HL-60 (cell line): ENCODE data around the gene SYCE3.

Experiments
- DNase-seq, 2 experiments: peaks; one replicate each; pipeline ENCODE4 v3.0.0-alpha.2; 2010 to 2020; ENCODE audit warnings: low read depth in 1 of 2, low spot score in 1 of 2
- H3K27ac ChIP-seq: fragments of 250-450 bp; sonication (Bioruptor Pico); replicated peaks from 2 replicates; pipeline ENCODE4 v1.5.1; 2020; ENCODE audit warnings: mild to moderate bottlenecking, moderate library complexity
- H3K27me3 ChIP-seq: fragments of 250-450 bp; sonication (Bioruptor Pico); 2 replicates; pipeline ENCODE4 v1.5.1; 2021; ENCODE audit warnings: mild to moderate bottlenecking, moderate library complexity; ENCODE audit not compliant: insufficient read depth, poor library complexity, severe bottlenecking
- H3K4me3 ChIP-seq: replicated peaks from 2 replicates; pipeline ENCODE4 v1.5.1; 2011; ENCODE audit warnings: mild to moderate bottlenecking, control low read depth, low read length; ENCODE audit not compliant: insufficient read depth
- CTCF ChIP-seq: IDR thresholded peaks from one replicate; pipeline ENCODE4 v1.5.1; 2011; ENCODE audit warnings: low read length, control low read depth, inconsistent platforms; ENCODE audit not compliant: insufficient read depth
- GABPA ChIP-seq: IDR thresholded peaks from 2 replicates; pipeline ENCODE4 v1.6.1; 2012; ENCODE audit warnings: low read depth
- POLR2AphosphoS5 ChIP-seq: IDR thresholded peaks from 2 replicates; pipeline ENCODE4 v1.6.1; 2012; ENCODE audit warnings: low read depth
- REST ChIP-seq: IDR thresholded peaks from 2 replicates; pipeline ENCODE4 v1.6.1; 2012; ENCODE audit warnings: low read depth; ENCODE audit not compliant: insufficient replicate concordance
- SPI1 ChIP-seq: IDR thresholded peaks from 2 replicates; pipeline ENCODE4 v1.6.1; 2012; ENCODE audit warnings: low read depth, mild to moderate bottlenecking, borderline replicate concordance

The SYCE3 gene

GRCh38 chr22:50548040-50548920, 14.4 kb downstream of the SYCE3 start:
- H3K27ac ChIP-seq: no peak overlapping the region
- DNase-seq: no peak
- H3K4me3 ChIP-seq: no peak overlapping the region
- TF ChIP-seq CTCF: no peak
- H3K27me3 ChIP-seq: no peaks in the 10 kb centered on the region

GRCh38 chr22:50547263-50547985, 15.3 kb downstream of the SYCE3 start:
- no peak for DNase-seq

GRCh38 chr22:50546326-50547262, 16.1 kb downstream of the SYCE3 start:
- no peak for TF ChIP-seq GABPA
- no peak for TF ChIP-seq REST
- TF ChIP-seq SPI1: no peak
- TF ChIP-seq POLR2AphosphoS5: no peak
- TF ChIP-seq CTCF: no peak
- no peak for DNase-seq
- Histone ChIP-seq H3K4me3 (no peak overlapping the region), H3K27ac (no peak overlapping the region), H3K27me3 (no peaks in the 10 kb centered on the region)

More at GRCh38 chr22:50547263-50547985, 15.3 kb downstream of the SYCE3 start:
- Histone ChIP-seq H3K4me3 (no peak overlapping the region), H3K27me3 (no peaks in the 10 kb centered on the region), H3K27ac (no peak overlapping the region)
- TF ChIP-seq CTCF: no peak
- TF ChIP-seq GABPA: no peak
- no peak for TF ChIP-seq SPI1
- TF ChIP-seq POLR2AphosphoS5: no peak
- no peak for TF ChIP-seq REST
